GM13977 (cell line): ENCODE measurements around the gene OTOP3.
A peak's percentile ranks its signal among the peaks of the same experiment; 100 is the strongest.

Experiments
- DNase-seq: peaks from one replicate; pipeline ENCODE4 v3.0.0; 2012; ENCODE audit warnings: low spot score
- CTCF ChIP-seq: IDR thresholded peaks from 2 replicates; pipeline ENCODE4 v1.5.1; 2012; ENCODE audit warnings: mild to moderate bottlenecking, control low read depth; ENCODE audit not compliant: insufficient read depth; ENCODE audit errors: extremely low read depth, missing control alignments
- in situ Hi-C: fragments of 300-500 bp; cut with MboI; formaldehyde crosslinking; loops from one replicate; pipeline ENCODE4 v1.12.0; 2022; ENCODE audit warnings: low sequenced_read_pairs, low pct_unique_long_range_greater_than_20kb, mixed read lengths, inconsistent platforms; ENCODE audit not compliant: unreplicated experiment

Gene OTOP3

GRCh38 chr17:74970395-74970794 lies 34.7 kb downstream of the OTOP3 start:
- no peak for DNase-seq
- TF ChIP-seq CTCF: no peak
- in situ Hi-C loops: no loop called here

GRCh38 chr17:74971069-74971841 lies 35.6 kb downstream of the OTOP3 start:
- in situ Hi-C loops: no loop called here
- TF ChIP-seq CTCF: no peak
- DNase-seq: no peak

GRCh38 chr17:74971842-74972106 lies 36.1 kb downstream of the OTOP3 start:
- TF ChIP-seq CTCF: no peak
- no peak for DNase-seq
- in situ Hi-C loops: no loop called here

GRCh38 chr17:74972107-74972972 lies 36.6 kb downstream of the OTOP3 start, which contains the start of gene HID1:
Gene HID1, minus strand, starts transcription at chr17:74972759. Its CDS starts 103 bp downstream, at chr17:74972656.
- no peak for TF ChIP-seq CTCF
- peak; percentile 90 for DNase-seq
- in situ Hi-C loops: no loop called here

GRCh38 chr17:74972973-74973328 lies 37.3 kb downstream of the OTOP3 start:
- in situ Hi-C loops: no loop called here
- DNase-seq: no peak
- no peak for TF ChIP-seq CTCF

DNA sequence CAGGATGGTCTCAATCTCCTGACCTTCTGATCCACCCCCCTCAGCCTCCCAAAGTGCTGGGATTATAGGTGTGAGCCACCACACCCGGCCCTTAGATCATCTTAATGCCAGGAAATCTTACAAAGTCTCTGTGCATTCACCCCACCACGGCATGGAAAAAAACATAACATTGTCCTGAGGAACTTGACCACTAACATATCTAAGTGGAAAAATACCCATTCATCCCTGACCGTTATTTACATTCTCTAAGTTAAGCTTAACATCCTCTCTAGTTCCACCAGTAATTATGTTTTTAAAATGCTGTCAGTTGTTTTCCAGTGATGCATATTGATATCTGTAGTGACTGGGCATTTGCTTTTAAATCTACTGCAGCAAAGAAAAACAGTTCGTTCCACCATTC lies 40.2 kb downstream of the OTOP3 start:
- in situ Hi-C loops: no loop called here
- no peak for TF ChIP-seq CTCF
- DNase-seq: no peak
